HepG2 (cell line): Measurements from ENCODE around the gene FGF14. TPM values are rescaled to one million over a fixed set of nuclear protein-coding genes. Genes with fewer than 3 reads are reported as not detected.

Experiments used
- ATAC-seq: fragments of 200-7000 bp; cut with Tn5 transposase; 3 replicates; pipeline ENCODE4 v1.9.1; 2020; ENCODE audit warnings: mild to moderate bottlenecking, moderate library complexity
- BruUV-seq: library from RNA; stranded (reverse); fragments of 400-500 nt; replicated peaks from 2 replicates; lab custom pipeline; 2021; lab: Mats Ljungman, UMichigan
- CTCF ChIA-PET: fragments of 300-600 bp; formaldehyde crosslinking; extraction: SDS; loops from one replicate; lab custom pipeline; 2021; ENCODE audit warnings: low total read pairs, inconsistent platforms, low intra/inter-chr PET ratio; lab: Yijun Ruan, JAX
- POLR2A ChIA-PET: fragments of 350-600 bp; sonication (Branson Sonifier 250); formaldehyde crosslinking; loops from one replicate; lab custom pipeline; 2020; ENCODE audit warnings: antibody characterized with exemption, inconsistent platforms; lab: Yijun Ruan, JAX
- DNase-seq: peaks from one replicate; pipeline ENCODE4 v3.0.0-alpha.2; 2015; ENCODE audit warnings: low spot score
- FAIRE-seq: peaks from 3 replicates; lab custom pipeline; 2011; peaks lifted over from hg19 to GRCh38; lab: Jason Lieb, UNC
- H2AFZ ChIP-seq: one replicate; pipeline ENCODE4 v1.6.1; 2011; ENCODE audit warnings: low read length, inconsistent platforms
- H3K27ac ChIP-seq: fragments of 300-600 bp; 3 replicates; pipeline ENCODE4 v1.8.0; 2011; ENCODE audit warnings: mixed run types, mild to moderate bottlenecking, mixed read lengths, low read length, inconsistent platforms; ENCODE audit not compliant: insufficient read depth; ENCODE audit errors: extremely low read length
- H3K27me3 ChIP-seq, 2 experiments: fragments of 200-600 bp in 1 of 2; 2 replicates in 1 of 2; 3 replicates in 1 of 2; pipeline versions ENCODE4 v1.6.0 to v1.8.0; 2011; ENCODE audit warnings: low read length in 2 of 2, mild to moderate bottlenecking in 2 of 2, moderate library complexity in 2 of 2, inconsistent platforms in 1 of 2; ENCODE audit not compliant: insufficient read depth in 2 of 2, control insufficient read depth in 1 of 2
- H3K36me3 ChIP-seq, 2 experiments: fragments of 200-600 bp in 1 of 2; replicated peaks in 1 of 2; 2 replicates in 1 of 2; 3 replicates in 1 of 2; pipeline versions ENCODE4 v1.5.1 to v1.8.0; 2011; ENCODE audit warnings: low read length in 2 of 2, inconsistent platforms in 1 of 2; ENCODE audit not compliant: insufficient read depth in 2 of 2, control insufficient read depth in 1 of 2
- H3K4me1 ChIP-seq: 2 replicates; pipeline ENCODE4 v1.5.1; 2012; ENCODE audit warnings: low read length, inconsistent platforms; ENCODE audit not compliant: insufficient read depth
- H3K4me2 ChIP-seq: 2 replicates; pipeline ENCODE4 v1.6.0; 2011; ENCODE audit warnings: low read depth, low read length, inconsistent platforms
- H3K4me3 ChIP-seq, 3 experiments: fragments of 200-600 bp in 1 of 3; sonication (generic), shearing (Covaris generic) in 1 of 3; replicated peaks in 1 of 3; 2 replicates each; pipeline ENCODE4 v1.5.1; 2011 to 2016; ENCODE audit warnings: low read length in 3 of 3, inconsistent platforms in 2 of 3, low read depth in 2 of 3, mild to moderate bottlenecking in 2 of 3, control low read depth in 1 of 3, mixed read lengths in 1 of 3; ENCODE audit not compliant: insufficient read depth in 1 of 3
- H3K79me2 ChIP-seq: one replicate; pipeline ENCODE4 v1.6.1; 2011; ENCODE audit warnings: low read length, inconsistent platforms; ENCODE audit not compliant: insufficient read depth
- H3K9ac ChIP-seq: 2 replicates; pipeline ENCODE4 v1.6.0; 2011; ENCODE audit warnings: mild to moderate bottlenecking, low read depth, low read length, inconsistent platforms; ENCODE audit not compliant: insufficient read depth
- H3K9me3 ChIP-seq: 2 replicates; pipeline ENCODE4 v1.5.1; 2012; ENCODE audit warnings: mild to moderate bottlenecking, low read length
- H4K20me1 ChIP-seq: 2 replicates; pipeline ENCODE4 v1.6.0; 2011; ENCODE audit warnings: inconsistent platforms, mild to moderate bottlenecking, low read length, moderate library complexity; ENCODE audit not compliant: insufficient read depth
- ASH2L ChIP-seq: fragments of 300-600, 200-600 bp; sonication (generic); IDR thresholded peaks from 2 replicates; pipeline ENCODE4 v1.7.0; 2017; ENCODE audit warnings: low read depth, mild to moderate bottlenecking, moderate library complexity, mixed read lengths, low read length; ENCODE audit not compliant: insufficient read length
- FLYWCH1 ChIP-seq: sonication (generic); formaldehyde crosslinking; IDR thresholded peaks from 2 replicates; pipeline ENCODE4 v1.8.1; 2023; ENCODE audit warnings: mild to moderate bottlenecking, missing genetic modification reagents
- HES4 ChIP-seq: sonication (generic); formaldehyde crosslinking; IDR thresholded peaks from 2 replicates; pipeline ENCODE4 v1.9.0; 2021; ENCODE audit warnings: mild to moderate bottlenecking, missing genetic modification reagents, borderline replicate concordance
- HMGA1 ChIP-seq: sonication (generic); formaldehyde crosslinking; conservative IDR thresholded peaks from 2 replicates; pipeline ENCODE4 v1.4.0; 2020; ENCODE audit warnings: missing genetic modification reagents
- HNF4G ChIP-seq, 2 experiments: sonication (generic) in 1 of 2; formaldehyde crosslinking in 1 of 2; IDR thresholded peaks; 2 replicates each; pipeline versions ENCODE4 v1.4.0 to v1.6.1; 2011 to 2020; ENCODE audit warnings: borderline replicate concordance in 2 of 2, low read depth in 2 of 2, mild to moderate bottlenecking in 2 of 2, low read length in 1 of 2, missing genetic modification reagents in 1 of 2, moderate library complexity in 1 of 2
- KAT8 ChIP-seq: IDR thresholded peaks from 2 replicates; pipeline ENCODE4 v1.6.1; 2016; ENCODE audit warnings: missing genetic modification reagents, missing compliant biosample characterization
- NR2F1 ChIP-seq, 2 experiments: fragments of 450-650 bp in 1 of 2; formaldehyde crosslinking in 1 of 2; IDR thresholded peaks; 2 replicates each; pipeline versions ENCODE4 v1.5.0 to v1.6.1; 2016 to 2020; ENCODE audit warnings: mild to moderate bottlenecking in 1 of 2, missing compliant biosample characterization in 1 of 2, missing genetic modification reagents in 1 of 2, moderate library complexity in 1 of 2
- RBFOX2 ChIP-seq: fragments of 200-400 bp; formaldehyde crosslinking; IDR thresholded peaks from 2 replicates; pipeline ENCODE4 v1.6.1; 2017; ENCODE audit warnings: low read depth, mild to moderate bottlenecking, low read length
- SRSF1 ChIP-seq: fragments of 200-400 bp; formaldehyde crosslinking; optimal IDR thresholded peaks from 2 replicates; pipeline ENCODE3; 2017; ENCODE audit warnings: mild to moderate bottlenecking, low read depth, low read length, moderate library complexity
- ZBTB2 ChIP-seq: sonication (generic); formaldehyde crosslinking; IDR thresholded peaks from 2 replicates; pipeline ENCODE4 v1.8.0; 2022; ENCODE audit warnings: low read depth, missing genetic modification reagents
- ZKSCAN8 ChIP-seq: IDR thresholded peaks from 2 replicates; pipeline ENCODE4 v1.6.1; 2016; ENCODE audit warnings: borderline replicate concordance, missing genetic modification reagents, missing compliant biosample characterization
- ZNF10 ChIP-seq: sonication (generic); formaldehyde crosslinking; IDR thresholded peaks from 2 replicates; pipeline ENCODE4 v1.4.0; 2020; ENCODE audit warnings: mild to moderate bottlenecking, low read depth, missing genetic modification reagents, borderline replicate concordance
- ZNF160 ChIP-seq: sonication (generic); formaldehyde crosslinking; IDR thresholded peaks from 2 replicates; pipeline ENCODE4 v1.8.0; 2022; ENCODE audit warnings: mild to moderate bottlenecking, inconsistent platforms, missing genetic modification reagents
- ZNF207 ChIP-seq: fragments of 450-650 bp; IDR thresholded peaks from 2 replicates; pipeline ENCODE4 v1.6.1; 2016; ENCODE audit warnings: antibody characterized with exemption, borderline replicate concordance
- ZNF256 ChIP-seq: sonication (generic); formaldehyde crosslinking; conservative IDR thresholded peaks from 2 replicates; pipeline ENCODE4 v1.4.0; 2020; ENCODE audit warnings: missing genetic modification reagents
- ZNF512 ChIP-seq: sonication (generic); formaldehyde crosslinking; IDR thresholded peaks from 2 replicates; pipeline ENCODE4 v1.4.0; 2020; ENCODE audit warnings: mild to moderate bottlenecking, missing genetic modification reagents
- ZNF674 ChIP-seq: sonication (generic); formaldehyde crosslinking; IDR thresholded peaks from 2 replicates; pipeline ENCODE4 v1.5.0; 2020; ENCODE audit warnings: low read depth, mild to moderate bottlenecking, missing genetic modification reagents
- ZNF703 ChIP-seq: sonication (generic); formaldehyde crosslinking; IDR thresholded peaks from 2 replicates; pipeline ENCODE4 v1.5.1; 2020; ENCODE audit warnings: missing genetic modification reagents, mild to moderate bottlenecking, moderate library complexity, borderline replicate concordance
- ZNF724P ChIP-seq: sonication (generic); formaldehyde crosslinking; IDR thresholded peaks from 2 replicates; pipeline ENCODE4 v1.8.0; 2022; ENCODE audit warnings: missing genetic modification reagents, borderline replicate concordance
- ZNF768 ChIP-seq: sonication (generic); formaldehyde crosslinking; IDR thresholded peaks from 2 replicates; pipeline ENCODE4 v1.4.0; 2020; ENCODE audit warnings: missing genetic modification reagents
- WGBS: methylation state at CpG from one replicate; pipeline ENCODE4 v1.1.6; 2017; ENCODE audit warnings: low lambda C conversion rate; 5-methylcytosine and 5-hydroxymethylcytosine counted together
- in situ Hi-C: cut with HindIII; loops from 2 replicates; pipeline ENCODE4 v1.10.0; 2017; ENCODE audit warnings: low pct_unique_long_range_greater_than_20kb; ENCODE audit not compliant: extremely low pct_ligation_motif_present
- intact Hi-C: fragments of 100-400 bp; cut with micrococcal nuclease; formaldehyde crosslinking; loops from one replicate; pipeline ENCODE4 v1.10.0; 2022; ENCODE audit not compliant: unreplicated experiment
- polyA plus RNA-seq, 8 experiments: library from polyadenylated mRNA; depleted of rRNA in 3 of 8; stranded (reverse) in 7 of 8; unstranded in 1 of 8; fragments of >200 nt; fragmentation: Illumina TruSeq in 4 of 8; extraction: Trizol in 4 of 8; gene quantifications; 2 replicates each; pipeline versions ENCODE4 v1.2.1 to v1.2.3, GENCODE V29; 2011 to 2016; ENCODE audit warnings: low read depth in 4 of 8, missing spikeins in 1 of 8, mixed read lengths in 1 of 8; ENCODE audit not compliant: insufficient read depth in 1 of 8
- total RNA-seq, 5 experiments: library from RNA; depleted of rRNA; stranded (reverse); fragments of >200 nt; fragmentation: Illumina TruSeq; extraction: Trizol; gene quantifications; 2 replicates each; pipeline ENCODE4 v1.2.3, GENCODE V29; 2016; ENCODE audit warnings: low read depth in 1 of 5

The FGF14 gene
- total and polyA plus RNA-seq, 2 of the 13 experiments (the other 11 are each of a cell fraction or from before 2014, with no cell fraction given), result not detected

- WGBS, result 0% methylated on average over 2 of the region's 3 CpGs
- no peak overlapping the region for H3K4me3 ChIP-seq
Observed at GRCh38 chr13:101714195-101714594, 687.7 kb downstream of the FGF14 start.

More at GRCh38 chr13:101714195-101714594, 687.7 kb downstream of the FGF14 start:
- no peaks in the 10 kb centered on the region for H3K9me3 ChIP-seq
- no peaks in the 10 kb centered on the region for H3K79me2 ChIP-seq
- BruUV-seq, result no TSS peak
- no peak overlapping the region for H3K9ac ChIP-seq
- no peak overlapping the region for H3K4me2 ChIP-seq
- no peaks in the 10 kb centered on the region for H3K27me3 ChIP-seq
- DNase-seq (no peak), FAIRE-seq (no peak), ATAC-seq (no peak)
- in situ Hi-C loops, result no loop called here
- TF ChIP-seq ZNF256 (no peak), FLYWCH1 (CRISPR knock-in tag) (no peak), SRSF1 (no peak), ZNF10 (no peak), RBFOX2 (no peak), KAT8 (CRISPR knock-in tag) (no peak), ZNF703 (CRISPR knock-in tag) (no peak), ZNF512 (CRISPR knock-in tag) (no peak), ZKSCAN8 (CRISPR knock-in tag) (no peak), ZNF160 (CRISPR knock-in tag) (no peak), ZNF768 (CRISPR knock-in tag) (no peak), HMGA1 (CRISPR knock-in tag) (no peak), ZNF724P (CRISPR knock-in tag) (no peak), HNF4G (IDR thresholded peaks at IDR 0.05; ENCODE audit: borderline replicate concordance, low read depth, low read length) (no peak), HNF4G (CRISPR knock-in tag; IDR thresholded peaks at IDR 0.05; ENCODE audit: borderline replicate concordance, low read depth) (no peak), ZNF674 (CRISPR knock-in tag) (no peak), HES4 (CRISPR knock-in tag) (no peak), ZNF207 (no peak), ASH2L (no peak), ZBTB2 (no peak), NR2F1 (CRISPR knock-in tag; IDR thresholded peaks at IDR 0.05) (no peak)
- no peak overlapping the region for H3K27ac ChIP-seq
- H4K20me1 ChIP-seq, result no peaks in the 10 kb centered on the region
- H2AFZ ChIP-seq, result no peak overlapping the region
- H3K4me1 ChIP-seq, result peaks cover 11% of the 10 kb centered on the region
- intact Hi-C loops, result no loop called here
- ChIA-PET CTCF (no interaction called here), POLR2A (no interaction called here)
- H3K36me3 ChIP-seq, result no peaks in the 10 kb centered on the region
